H1 (cell line): ENCODE data around the gene PSMC3. TPM values are rescaled to one million over a fixed set of nuclear protein-coding genes. Genes with fewer than 3 reads are reported as not detected.

Experiments used
- CTCF ChIP-seq, 3 experiments: IDR thresholded peaks; 1 replicate in 2 of 3; 2 replicates in 1 of 3; pipeline versions ENCODE4 v1.5.1 to v1.6.1; 2011; ENCODE audit warnings: low read length in 3 of 3, mild to moderate bottlenecking in 3 of 3, inconsistent platforms in 2 of 3, low read depth in 1 of 3, moderate library complexity in 1 of 3; ENCODE audit not compliant: insufficient read depth in 1 of 3; ENCODE audit errors: control extremely low read depth in 1 of 3
- KDM1A ChIP-seq: fragments of 200-600, 300-600 bp; sonication (generic); IDR thresholded peaks from 2 replicates; pipeline ENCODE4 v1.7.1; 2016; ENCODE audit warnings: mild to moderate bottlenecking, low read length, borderline replicate concordance
- KDM5A ChIP-seq: fragments of 200-600 bp; IDR thresholded peaks from 2 replicates; pipeline ENCODE4 v1.7.1; 2012; ENCODE audit warnings: mild to moderate bottlenecking, low read length, inconsistent platforms, mixed read lengths
- YY1 ChIP-seq: IDR thresholded peaks from 2 replicates; pipeline ENCODE4 v1.6.1; 2011; ENCODE audit warnings: low read depth, mild to moderate bottlenecking, low read length
- polyA plus RNA-seq, 7 experiments: library from polyadenylated mRNA; depleted of rRNA in 3 of 7; stranded (reverse) in 5 of 7; unstranded in 2 of 7; fragments of >200 nt in 5 of 7; fragments of 200-250 nt in 2 of 7; gene quantifications; 1 replicate in 5 of 7; 2 replicates in 1 of 7; 4 replicates in 1 of 7; pipeline versions ENCODE4 v1.2.1 to v1.2.3, GENCODE V29; 2011 to 2013; ENCODE audit warnings: missing spikeins in 2 of 7, mixed read lengths in 2 of 7
- total RNA-seq: library from RNA; stranded (reverse); fragmentation: NEBNext Ultra II Directional; extraction: Animal tissue kit (Norgen Biotek cat#: 25700); gene quantifications from 2 replicates; pipeline ENCODE4 v1.2.1, GENCODE V29; 2021
- TF ChIP-seq, protein P1 (sequence below): IDR thresholded peaks from 2 replicates; pipeline ENCODE4 v1.6.1; 2012; ENCODE audit warnings: inconsistent platforms

PSMC3 gene
- total and polyA plus RNA-seq, 2 of the 8 experiments (the other 6 are each of a cell fraction or from before 2014, with no cell fraction given) = 105 to 160 TPM

DNA sequence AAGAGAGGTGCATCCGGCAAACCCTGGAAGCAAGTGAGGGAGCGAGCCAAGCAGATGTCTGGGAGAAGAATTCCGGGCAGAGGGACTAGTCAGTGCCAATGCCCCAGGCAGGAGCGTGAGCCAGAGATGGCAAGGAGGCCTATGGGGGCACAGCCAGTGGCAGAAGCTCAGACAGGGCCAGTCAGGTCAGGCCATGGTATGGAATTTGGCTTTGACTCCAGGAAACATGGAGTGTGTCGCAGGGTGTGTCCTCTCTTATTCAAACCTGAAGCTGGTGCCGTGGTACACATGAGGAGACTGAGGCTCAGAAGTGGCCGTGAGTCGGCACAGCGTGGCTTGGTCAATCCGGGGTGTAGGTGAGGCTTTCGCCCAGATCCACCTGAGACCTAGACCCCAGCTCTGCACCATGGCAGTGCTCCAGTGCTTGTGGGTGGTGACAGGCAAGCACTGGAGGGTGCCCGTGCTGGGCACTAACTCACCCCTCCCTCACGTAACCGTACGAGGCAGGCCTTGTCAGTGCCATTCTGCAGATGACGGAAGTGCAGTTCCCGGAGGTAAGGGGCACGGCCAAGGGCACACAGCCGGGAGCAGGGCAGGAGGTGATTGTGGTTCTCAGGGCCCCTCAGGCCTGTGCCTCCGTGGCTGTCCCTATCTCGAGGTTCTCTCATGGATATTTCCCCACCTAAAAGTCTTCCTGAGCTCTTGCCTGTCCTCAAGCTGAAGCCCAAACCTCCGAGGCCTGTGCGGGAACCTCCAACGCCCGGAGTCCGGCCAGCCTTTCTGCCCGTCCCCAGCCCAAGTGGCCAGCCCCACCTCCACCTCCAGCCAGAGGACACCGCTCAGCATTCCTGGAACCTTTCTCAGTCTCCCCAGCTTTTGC is 37.3 kb downstream of the PSMC3 start (continued):
- TF ChIP-seq KDM1A (no peak), CTCF (IDR thresholded peaks at IDR 0.05; ENCODE audit: control extremely low read depth in 1 of 3, insufficient read depth in 1 of 3, low read depth in 1 of 3, low read length in 3 of 3) (no peak), YY1 (no peak), KDM5A (no peak)
- TF ChIP-seq, protein P1, sequence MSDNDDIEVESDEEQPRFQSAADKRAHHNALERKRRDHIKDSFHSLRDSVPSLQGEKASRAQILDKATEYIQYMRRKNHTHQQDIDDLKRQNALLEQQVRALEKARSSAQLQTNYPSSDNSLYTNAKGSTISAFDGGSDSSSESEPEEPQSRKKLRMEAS = no peak
